ENCODE data around the gene SOST.

DNA sequence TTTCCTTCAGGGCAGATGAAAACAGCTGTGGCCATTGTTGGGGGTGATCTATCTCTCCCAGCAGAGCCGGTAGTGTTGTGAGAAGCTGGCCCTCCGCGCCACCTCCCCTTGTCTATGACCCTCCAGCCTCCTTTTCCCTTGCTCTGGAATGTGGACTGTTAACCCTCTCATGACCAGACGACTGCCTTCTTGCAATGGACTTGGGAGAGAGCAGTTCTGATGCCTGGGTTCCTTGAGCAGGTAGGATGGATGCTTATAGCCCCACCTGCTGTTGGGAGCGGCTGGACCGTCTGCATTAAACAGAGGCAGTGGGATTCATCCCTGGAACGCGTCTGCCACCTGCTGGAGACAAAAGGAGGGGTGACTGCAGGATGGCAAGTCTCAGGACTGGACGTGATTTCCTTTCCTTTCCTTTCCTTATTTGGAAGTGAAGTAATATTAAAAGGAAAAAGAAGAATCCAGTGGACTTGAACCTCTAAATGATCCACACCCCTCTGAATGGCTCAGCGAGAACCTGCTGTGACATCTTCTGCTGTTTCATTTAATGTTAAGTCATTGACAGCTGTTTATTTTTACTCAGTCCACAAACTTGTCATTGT is 1.8 kb upstream of the SOST start:
- no peak for TF ChIP-seq ARNTL (CRISPR knock-in tag; IDR thresholded peaks at IDR 0.05; ENCODE audit: borderline replicate concordance, low read depth)
- TF ChIP-seq, protein P1, sequence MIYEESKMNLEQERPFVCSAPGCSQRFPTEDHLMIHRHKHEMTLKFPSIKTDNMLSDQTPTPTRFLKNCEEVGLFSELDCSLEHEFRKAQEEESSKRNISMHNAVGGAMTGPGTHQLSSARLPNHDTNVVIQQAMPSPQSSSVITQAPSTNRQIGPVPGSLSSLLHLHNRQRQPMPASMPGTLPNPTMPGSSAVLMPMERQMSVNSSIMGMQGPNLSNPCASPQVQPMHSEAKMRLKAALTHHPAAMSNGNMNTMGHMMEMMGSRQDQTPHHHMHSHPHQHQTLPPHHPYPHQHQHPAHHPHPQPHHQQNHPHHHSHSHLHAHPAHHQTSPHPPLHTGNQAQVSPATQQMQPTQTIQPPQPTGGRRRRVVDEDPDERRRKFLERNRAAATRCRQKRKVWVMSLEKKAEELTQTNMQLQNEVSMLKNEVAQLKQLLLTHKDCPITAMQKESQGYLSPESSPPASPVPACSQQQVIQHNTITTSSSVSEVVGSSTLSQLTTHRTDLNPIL (CRISPR knock-in tag; IDR thresholded peaks at IDR 0.05; ENCODE audit: low read depth), result no peak
- no peak for TF ChIP-seq CSDC2 (CRISPR knock-in tag; IDR thresholded peaks at IDR 0.05)
- no peak for TF ChIP-seq SNAI2 (CRISPR knock-in tag; IDR thresholded peaks at IDR 0.05)
- TF ChIP-seq, protein P2, sequence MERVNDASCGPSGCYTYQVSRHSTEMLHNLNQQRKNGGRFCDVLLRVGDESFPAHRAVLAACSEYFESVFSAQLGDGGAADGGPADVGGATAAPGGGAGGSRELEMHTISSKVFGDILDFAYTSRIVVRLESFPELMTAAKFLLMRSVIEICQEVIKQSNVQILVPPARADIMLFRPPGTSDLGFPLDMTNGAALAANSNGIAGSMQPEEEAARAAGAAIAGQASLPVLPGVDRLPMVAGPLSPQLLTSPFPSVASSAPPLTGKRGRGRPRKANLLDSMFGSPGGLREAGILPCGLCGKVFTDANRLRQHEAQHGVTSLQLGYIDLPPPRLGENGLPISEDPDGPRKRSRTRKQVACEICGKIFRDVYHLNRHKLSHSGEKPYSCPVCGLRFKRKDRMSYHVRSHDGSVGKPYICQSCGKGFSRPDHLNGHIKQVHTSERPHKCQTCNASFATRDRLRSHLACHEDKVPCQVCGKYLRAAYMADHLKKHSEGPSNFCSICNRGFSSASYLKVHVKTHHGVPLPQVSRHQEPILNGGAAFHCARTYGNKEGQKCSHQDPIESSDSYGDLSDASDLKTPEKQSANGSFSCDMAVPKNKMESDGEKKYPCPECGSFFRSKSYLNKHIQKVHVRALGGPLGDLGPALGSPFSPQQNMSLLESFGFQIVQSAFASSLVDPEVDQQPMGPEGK (CRISPR knock-in tag; IDR thresholded peaks at IDR 0.05; ENCODE audit: borderline replicate concordance), result no peak
- TF ChIP-seq ZFP3 (CRISPR knock-in tag; IDR thresholded peaks at IDR 0.05), result no peak
- TF ChIP-seq, protein P3, sequence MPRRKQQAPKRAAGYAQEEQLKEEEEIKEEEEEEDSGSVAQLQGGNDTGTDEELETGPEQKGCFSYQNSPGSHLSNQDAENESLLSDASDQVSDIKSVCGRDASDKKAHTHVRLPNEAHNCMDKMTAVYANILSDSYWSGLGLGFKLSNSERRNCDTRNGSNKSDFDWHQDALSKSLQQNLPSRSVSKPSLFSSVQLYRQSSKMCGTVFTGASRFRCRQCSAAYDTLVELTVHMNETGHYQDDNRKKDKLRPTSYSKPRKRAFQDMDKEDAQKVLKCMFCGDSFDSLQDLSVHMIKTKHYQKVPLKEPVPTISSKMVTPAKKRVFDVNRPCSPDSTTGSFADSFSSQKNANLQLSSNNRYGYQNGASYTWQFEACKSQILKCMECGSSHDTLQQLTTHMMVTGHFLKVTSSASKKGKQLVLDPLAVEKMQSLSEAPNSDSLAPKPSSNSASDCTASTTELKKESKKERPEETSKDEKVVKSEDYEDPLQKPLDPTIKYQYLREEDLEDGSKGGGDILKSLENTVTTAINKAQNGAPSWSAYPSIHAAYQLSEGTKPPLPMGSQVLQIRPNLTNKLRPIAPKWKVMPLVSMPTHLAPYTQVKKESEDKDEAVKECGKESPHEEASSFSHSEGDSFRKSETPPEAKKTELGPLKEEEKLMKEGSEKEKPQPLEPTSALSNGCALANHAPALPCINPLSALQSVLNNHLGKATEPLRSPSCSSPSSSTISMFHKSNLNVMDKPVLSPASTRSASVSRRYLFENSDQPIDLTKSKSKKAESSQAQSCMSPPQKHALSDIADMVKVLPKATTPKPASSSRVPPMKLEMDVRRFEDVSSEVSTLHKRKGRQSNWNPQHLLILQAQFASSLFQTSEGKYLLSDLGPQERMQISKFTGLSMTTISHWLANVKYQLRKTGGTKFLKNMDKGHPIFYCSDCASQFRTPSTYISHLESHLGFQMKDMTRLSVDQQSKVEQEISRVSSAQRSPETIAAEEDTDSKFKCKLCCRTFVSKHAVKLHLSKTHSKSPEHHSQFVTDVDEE (CRISPR knock-in tag; IDR thresholded peaks at IDR 0.05), result no peak
